GM18870 (cell line): ENCODE data around the gene ARTN.

Experiments used
- ATAC-seq: cut with Tn5 transposase; IDR thresholded peaks from one replicate; pipeline ENCODE4 v1.9.1; 2021; ENCODE audit warnings: moderate library complexity; ENCODE audit not compliant: unreplicated experiment

The ARTN gene

GRCh38 chr1:43933386-43934100, at the start of gene ARTN:
Gene ARTN (plus strand): TSS chr1:43933801. CDS start chr1:43935657, 1,856 bp downstream.
- ATAC-seq = no peak

GRCh38 chr1:43885279-43885801, 48.3 kb upstream of the ARTN start:
- no peak for ATAC-seq

GRCh38 chr1:43887748-43888147, 45.9 kb upstream of the ARTN start:
- no peak for ATAC-seq

GRCh38 chr1:43890815-43891214, 42.8 kb upstream of the ARTN start:
- ATAC-seq = no peak

GRCh38 chr1:43893006-43893405, 40.6 kb upstream of the ARTN start:
- no peak for ATAC-seq

- no peak for ATAC-seq
Observed at GRCh38 chr1:43898981-43899380, 34.6 kb upstream of the ARTN start.

GRCh38 chr1:43900386-43900785, 33.2 kb upstream of the ARTN start:
- ATAC-seq = no peak

GRCh38 chr1:43901196-43901961, 32.2 kb upstream of the ARTN start:
- no peak for ATAC-seq

- no peak for ATAC-seq
Observed at GRCh38 chr1:43902058-43902831, 31.4 kb upstream of the ARTN start.

- ATAC-seq = no peak
Observed at GRCh38 chr1:43904660-43905551, 28.7 kb upstream of the ARTN start.

GRCh38 chr1:43908226-43908625, 25.4 kb upstream of the ARTN start:
- ATAC-seq = no peak

- no peak for ATAC-seq
Observed at GRCh38 chr1:43908858-43909257, 24.7 kb upstream of the ARTN start.

GRCh38 chr1:43910343-43910742, 23.3 kb upstream of the ARTN start:
- ATAC-seq = no peak

- ATAC-seq = no peak
Observed at GRCh38 chr1:43912607-43913006, 21.0 kb upstream of the ARTN start.

- ATAC-seq = no peak
Observed at GRCh38 chr1:43913051-43913501, 20.5 kb upstream of the ARTN start.

GRCh38 chr1:43913666-43914360, 19.8 kb upstream of the ARTN start:
- ATAC-seq = no peak

- ATAC-seq = no peak
Observed at GRCh38 chr1:43914576-43915525, 18.8 kb upstream of the ARTN start.

GRCh38 chr1:43919906-43920305, 13.7 kb upstream of the ARTN start:
- ATAC-seq = no peak

GRCh38 chr1:43921022-43921421, 12.6 kb upstream of the ARTN start:
- ATAC-seq = no peak
